HG03571 (cell line): ENCODE data around the gene BABAM2.
"Not testable (repeated sequence)": the region's sequence is repeated elsewhere in the genome, so short reads cannot be mapped to it uniquely, and the experiment has no call there.

Source experiments
- ATAC-seq: cut with Tn5 transposase; IDR thresholded peaks from one replicate; pipeline ENCODE4 v1.9.1; 2021; ENCODE audit not compliant: unreplicated experiment

Gene BABAM2

GRCh38 chr2:28365158-28365557, 474.6 kb downstream of the BABAM2 start:
- ATAC-seq, result no peak

DNA sequence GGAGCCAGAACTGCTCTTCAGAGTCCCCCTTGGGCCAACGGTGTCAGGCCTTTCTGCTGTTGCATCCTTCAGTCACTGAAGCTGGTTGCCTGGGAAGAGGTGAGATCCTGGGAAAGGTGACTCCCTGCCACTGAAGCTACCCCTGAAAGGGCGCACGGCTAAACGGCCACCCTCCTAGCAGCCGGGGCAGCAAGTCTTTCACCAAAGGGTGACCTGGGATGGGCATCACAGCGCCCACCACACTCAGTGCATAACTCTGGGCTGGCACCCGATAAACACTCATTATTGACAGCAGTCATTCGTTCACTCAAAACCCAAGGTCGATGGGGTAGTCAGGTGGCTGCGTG, 475.6 kb downstream of the BABAM2 start:
- ATAC-seq, result no peak

DNA sequence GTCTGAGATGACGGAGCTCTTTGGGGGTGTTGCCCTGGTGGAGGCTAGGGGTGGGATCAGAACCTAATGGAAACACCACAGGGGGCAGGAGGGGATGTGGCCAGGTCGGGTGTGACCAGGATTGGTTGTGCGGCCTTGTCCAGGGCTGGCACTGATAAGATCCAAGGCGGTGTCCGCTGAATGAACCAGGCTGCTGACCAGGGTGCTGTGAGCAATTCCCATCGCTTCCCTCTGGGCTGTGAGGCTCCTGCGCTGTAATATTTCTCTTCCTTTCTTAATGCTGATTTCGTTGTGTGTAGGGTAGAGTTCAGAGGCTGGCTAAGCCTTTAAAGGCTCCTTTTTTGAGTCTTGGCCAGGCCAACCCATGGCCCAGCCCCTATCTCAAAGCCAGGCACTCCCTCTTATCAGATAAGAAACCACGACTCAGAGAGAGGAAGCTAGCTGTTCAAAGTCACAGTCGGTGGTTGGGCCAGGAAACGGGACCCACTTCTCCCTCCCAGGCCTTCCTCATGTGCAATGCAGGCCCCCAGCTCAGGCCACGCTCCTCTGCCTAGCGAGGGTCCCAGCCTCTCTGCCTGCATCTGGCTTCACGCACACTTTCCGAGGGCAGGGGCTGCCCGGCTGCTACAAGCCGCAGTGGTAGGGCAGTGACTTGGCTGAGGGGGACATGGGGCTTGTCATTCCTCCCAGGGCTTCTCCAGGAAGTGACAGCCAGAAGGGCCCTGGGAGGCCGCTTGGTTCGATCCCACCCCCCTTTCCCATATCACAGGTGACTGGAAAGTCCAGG, 476.2 kb downstream of the BABAM2 start:
- ATAC-seq, result no peak

DNA sequence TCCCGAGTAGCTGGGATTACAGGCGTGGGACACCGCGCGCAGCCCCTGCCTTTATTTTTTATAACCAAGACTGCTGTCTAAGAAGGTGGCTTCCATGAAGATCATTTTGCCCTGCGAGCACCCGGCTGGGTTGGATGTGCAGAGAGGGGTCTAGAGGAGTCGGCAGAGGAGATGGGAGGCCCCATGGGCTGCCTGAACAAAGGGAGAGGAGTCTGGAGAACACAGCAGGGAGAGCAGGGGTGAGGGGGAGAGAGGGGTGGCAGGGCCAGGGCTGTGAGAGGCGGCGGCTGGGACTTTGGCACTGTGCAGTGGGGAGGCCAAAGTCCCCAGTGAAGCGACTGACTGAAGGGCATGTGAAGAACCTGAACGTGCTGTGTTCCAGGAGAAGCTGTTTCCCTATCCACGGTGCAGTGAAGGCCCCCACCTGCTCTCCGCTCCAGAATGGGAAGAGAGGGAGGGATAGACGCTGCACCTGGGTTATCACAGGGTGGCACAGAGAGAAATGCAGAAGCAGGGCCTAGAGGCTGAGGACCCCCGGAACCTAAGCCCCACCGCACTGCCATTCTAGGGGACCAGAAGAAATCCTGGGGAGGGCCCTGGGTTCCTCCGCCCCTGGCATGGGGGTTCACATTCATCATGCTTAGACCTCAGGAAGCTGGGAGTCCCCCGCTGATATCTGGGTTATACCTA, 477.3 kb downstream of the BABAM2 start:
- ATAC-seq, result no peak

- no peak for ATAC-seq
These were observed 477.8 kb downstream of the BABAM2 start for GRCh38 chr2:28368357-28368798.

DNA sequence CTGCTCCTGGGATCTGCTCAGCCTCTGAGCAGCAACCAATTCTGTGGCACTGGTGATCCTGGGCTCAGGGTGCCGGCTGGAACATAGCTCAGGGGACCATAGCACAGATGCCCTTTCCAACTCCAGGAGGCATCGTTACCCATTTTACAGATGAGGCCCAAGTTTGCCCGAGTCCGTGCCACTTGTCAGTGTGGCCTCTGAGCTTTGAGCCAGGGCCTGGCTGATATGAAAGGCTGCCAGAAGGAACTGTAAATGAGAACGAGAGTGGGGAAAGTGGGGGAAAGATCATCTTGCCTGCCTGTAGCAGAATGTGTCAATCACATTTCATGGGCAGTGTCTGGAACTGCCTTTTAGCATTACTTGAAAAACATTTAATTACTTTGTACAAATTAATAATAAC, 478.8 kb downstream of the BABAM2 start:
- no peak for ATAC-seq

DNA sequence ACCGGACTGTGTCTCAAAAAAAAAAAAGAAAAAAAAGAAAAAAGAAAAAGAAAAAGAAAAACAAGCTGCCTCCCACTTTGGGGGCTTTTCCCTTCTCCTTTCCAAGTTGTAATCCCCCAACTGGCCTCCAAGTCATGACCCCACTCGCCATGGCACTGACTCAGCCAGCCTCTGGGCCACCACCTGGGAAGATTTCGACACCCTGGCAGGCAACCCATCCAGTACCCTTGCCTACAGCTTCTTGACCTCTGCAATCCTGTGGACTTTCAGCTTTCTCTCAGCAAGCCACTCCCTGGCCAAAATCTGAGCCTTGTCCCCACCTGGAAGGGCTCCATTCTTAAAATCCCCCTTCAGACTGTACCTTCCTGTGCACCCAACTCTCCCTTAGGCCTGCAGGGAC, 479.8 kb downstream of the BABAM2 start:
- no peak for ATAC-seq

DNA sequence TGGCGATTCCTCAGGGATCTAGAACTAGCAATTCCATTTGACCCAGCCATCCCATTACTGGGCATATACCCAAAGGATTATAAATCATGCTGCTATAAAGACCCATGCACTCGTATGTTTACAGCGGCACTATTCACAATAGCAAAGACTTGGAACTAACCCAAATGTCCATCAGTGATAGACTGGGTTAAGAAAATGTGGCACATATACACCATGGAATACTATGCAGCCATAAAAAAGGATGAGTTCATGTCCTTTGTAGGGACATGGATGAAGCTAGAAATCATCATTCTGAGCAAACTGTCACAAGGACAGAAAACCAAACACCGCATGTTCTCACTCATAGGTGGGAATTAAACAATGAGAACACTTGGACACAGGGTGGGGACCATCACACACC, 481.2 kb downstream of the BABAM2 start:
- ATAC-seq, result not testable (repeated sequence)

GRCh38 chr2:28373854-28374253, 483.3 kb downstream of the BABAM2 start:
- ATAC-seq, result no peak

DNA sequence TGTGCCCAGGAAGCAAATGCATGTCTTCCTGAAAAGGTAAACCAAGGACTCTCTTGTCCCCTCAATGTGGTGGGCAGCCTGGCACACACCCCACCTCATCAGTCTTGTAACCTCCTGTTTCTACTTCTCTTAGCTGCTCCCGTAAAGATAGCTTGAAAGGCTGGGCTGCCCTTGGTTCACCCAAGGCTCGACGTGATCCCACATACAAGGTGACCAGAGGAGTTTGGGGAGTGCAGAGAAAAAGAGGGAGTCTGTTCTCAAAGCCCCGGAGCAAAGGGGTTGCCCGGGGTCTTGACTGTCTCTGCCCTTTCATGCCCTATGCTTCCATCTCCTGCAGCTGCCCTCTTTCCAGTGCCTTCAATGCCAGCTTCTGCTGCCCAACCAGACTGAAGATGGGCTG, 483.8 kb downstream of the BABAM2 start:
- no peak for ATAC-seq

GRCh38 chr2:28375236-28375635, 484.7 kb downstream of the BABAM2 start:
- ATAC-seq, result no peak

- ATAC-seq, result no peak
These were observed 485.5 kb downstream of the BABAM2 start for GRCh38 chr2:28375742-28376631.

DNA sequence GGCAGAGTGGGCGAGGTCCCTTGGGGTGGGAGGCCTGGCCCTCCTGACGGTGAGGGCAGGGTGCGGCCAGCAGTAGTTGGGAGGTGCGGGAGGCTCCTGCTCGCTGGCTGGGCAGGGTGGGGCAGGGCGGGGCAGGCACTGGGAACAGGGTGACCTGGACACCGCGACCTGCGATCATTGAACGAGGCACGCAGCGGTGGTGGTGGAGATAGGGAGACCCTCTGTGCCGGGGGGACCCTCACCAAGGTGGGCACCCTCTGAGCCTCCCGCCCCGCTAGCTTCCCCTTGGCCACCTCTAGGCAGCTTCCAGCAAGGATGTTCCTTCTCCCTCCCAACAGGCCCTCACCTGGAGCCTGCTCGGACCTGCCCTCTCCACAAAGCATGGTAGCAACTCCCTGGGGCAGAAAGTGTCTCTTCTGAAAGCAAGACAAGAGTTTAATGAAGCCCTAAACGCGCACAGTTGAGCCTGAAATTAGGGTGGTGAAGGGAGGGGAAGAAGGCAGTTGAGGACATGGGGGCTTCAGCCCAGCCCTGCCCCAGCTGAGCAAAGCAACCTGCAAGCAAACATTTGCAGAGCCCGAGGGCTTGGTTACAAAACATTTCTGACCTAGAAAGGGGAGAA, 486.8 kb downstream of the BABAM2 start:
- ATAC-seq, result no peak

DNA sequence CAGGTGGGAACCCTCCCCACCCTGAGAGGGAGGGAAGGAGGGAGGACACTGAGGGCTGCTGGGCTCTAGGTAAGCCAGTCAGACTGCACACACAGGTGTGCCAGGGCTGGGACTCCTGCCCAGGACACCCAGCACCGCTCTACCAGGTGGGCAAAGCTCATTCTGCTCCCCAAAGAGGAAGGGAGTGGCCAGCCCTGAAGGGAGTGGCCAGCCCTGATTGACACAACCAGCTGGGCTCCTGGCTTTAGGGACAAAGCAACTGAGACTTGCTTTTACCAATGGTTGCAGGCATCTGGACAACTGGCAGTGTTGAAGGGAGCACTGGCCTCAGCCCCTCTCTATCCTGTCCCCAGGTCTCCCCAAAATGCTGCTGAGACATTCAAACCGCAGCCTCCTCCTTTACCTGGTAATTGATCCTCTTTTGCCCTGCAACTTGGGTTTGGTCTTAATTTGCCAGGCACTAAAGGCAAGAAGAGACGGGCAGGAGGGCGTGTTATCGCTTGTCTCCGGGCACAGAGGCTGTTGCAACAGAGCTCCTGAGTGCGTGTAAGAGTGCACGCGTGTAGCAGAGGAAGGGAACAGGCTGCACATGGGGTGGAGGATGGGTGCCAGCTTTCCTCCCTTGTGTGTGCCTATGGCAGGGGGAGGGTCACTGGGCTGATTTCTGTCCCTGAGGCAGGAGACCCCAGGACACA, 487.6 kb downstream of the BABAM2 start:
- no peak for ATAC-seq

DNA sequence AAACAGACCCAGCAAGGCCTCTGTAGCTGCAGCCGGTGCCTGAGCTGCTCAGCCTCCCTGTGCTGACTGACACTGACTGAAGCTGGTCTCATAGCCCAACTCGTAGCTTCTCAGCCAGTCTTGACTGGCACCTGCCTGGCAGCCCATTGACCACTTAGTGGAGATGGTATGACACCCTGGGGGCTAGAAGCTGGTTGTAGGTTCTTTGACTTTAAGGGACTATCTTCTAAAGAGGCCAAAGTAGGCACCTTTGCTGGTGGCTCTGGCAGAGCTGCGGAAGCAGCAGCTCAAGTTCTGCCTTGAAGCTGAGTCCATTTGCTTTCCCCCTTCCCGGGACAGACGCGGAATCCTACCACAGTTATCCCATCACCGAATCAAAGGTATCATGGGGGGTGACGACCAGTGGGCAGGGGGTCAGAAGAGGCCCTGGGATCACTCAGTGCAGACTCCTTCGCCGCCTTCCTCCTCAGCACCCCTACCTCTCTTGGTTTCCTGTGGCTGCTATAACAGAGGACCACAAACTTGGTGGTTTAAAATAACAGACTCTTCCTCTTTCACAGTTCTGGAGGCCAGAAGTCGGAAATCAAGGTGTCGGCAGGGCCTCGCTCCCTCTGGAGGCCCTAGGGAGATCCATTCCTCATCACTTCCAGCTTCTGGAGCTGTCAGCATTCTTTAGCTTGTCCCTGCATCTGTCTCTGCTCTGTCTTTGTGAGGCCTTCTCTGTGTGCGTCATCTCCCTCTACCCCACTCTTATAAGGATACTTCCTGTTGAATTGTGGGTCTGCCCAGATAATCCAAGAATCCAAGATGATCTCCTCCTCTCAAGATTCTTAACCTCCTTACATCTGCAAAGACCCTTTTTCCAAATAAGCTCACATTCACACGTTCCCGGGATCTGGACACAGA, 488.4 kb downstream of the BABAM2 start:
- no peak for ATAC-seq

- ATAC-seq, result no peak
These were observed 489.7 kb downstream of the BABAM2 start for GRCh38 chr2:28380219-28380618.

DNA sequence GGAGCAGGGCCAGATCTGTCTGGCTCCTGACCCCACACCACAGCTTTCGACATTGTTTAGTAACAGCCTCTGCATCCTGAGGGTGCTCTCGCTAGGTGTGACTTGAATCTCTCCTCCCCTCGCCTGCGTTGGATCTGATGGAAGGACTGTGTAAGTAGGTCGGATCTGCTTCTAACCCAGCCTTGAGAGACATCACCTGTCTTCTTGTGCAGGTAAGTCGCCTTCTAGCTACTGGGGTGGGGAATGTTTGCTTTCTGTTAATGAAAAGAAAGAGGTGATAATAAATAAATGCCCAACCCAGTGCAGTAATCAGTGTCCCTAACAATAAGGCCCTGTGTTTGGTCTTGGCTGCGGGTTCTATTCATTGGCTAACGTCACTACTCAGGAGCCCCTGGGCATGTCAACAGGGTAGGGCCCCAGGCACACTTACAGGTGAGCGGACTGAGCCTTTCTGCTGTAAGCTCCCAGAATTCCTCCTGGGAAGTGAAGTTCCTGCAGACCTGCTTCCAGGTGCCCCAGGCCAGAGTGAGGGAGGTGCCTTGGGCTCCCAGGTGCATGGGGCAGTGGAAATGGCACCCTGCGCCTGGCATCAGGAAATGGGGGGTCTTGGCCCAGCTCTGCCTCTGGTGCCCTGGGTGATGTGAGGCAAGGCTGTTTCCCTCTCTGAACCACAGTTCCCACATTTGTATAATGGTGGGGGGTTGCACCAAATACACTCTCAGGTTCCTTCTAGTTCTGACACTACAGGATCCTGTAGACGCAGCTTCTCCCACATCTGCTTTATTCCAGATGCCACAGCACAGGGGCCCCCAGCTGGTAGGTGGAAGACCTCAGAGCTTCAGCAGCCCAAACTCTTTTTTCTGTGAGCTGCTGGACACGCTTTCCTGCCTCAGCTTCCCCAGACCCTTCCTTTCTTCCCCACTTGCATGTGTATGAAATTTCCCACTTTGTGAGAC, 491.0 kb downstream of the BABAM2 start:
- ATAC-seq, result no peak

- no peak for ATAC-seq
These were observed 492.2 kb downstream of the BABAM2 start for GRCh38 chr2:28382755-28383154.
